H1 (cell line): ENCODE measurements around the gene PHRF1. TPM values are rescaled to one million over a fixed set of nuclear protein-coding genes. Genes with fewer than 3 reads are reported as not detected.

Experiments used
- CTCF ChIA-PET: fragments of 300-600 bp; sonication (Branson Sonifier 250); formaldehyde crosslinking; loops from one replicate; lab custom pipeline; 2021; ENCODE audit not compliant: partially characterized antibody; lab: Charles Lee
- POLR2A ChIA-PET: fragments of 300-600 bp; sonication (Branson Sonifier 250); formaldehyde crosslinking; loops from one replicate; lab custom pipeline; 2021; ENCODE audit warnings: inconsistent platforms; ENCODE audit not compliant: partially characterized antibody; lab: Charles Lee
- DNase-seq, 2 experiments: peaks; one replicate each; pipeline versions ENCODE4 v3.0.0 to v3.0.0-alpha.2; 2010 to 2022; ENCODE audit warnings: low spot score in 2 of 2, low read depth in 1 of 2, mixed read lengths in 1 of 2
- FAIRE-seq: peaks from 2 replicates; lab custom pipeline; 2011; peaks lifted over from hg19 to GRCh38; lab: Jason Lieb, UNC
- H2AFZ ChIP-seq: 2 replicates; pipeline ENCODE4 v1.8.1; 2012; ENCODE audit warnings: low read length, inconsistent platforms
- H2AK5ac ChIP-seq: 2 replicates; pipeline ENCODE4 v1.6.1; 2013; ENCODE audit warnings: low read depth, low read length
- H2BK120ac ChIP-seq: replicated peaks from 2 replicates; pipeline ENCODE3; 2013; ENCODE audit warnings: low read depth, low read length, inconsistent platforms
- H2BK12ac ChIP-seq: 2 replicates; pipeline ENCODE4 v1.6.1; 2013; ENCODE audit warnings: low read depth, low read length
- H2BK15ac ChIP-seq: 2 replicates; pipeline ENCODE4 v1.6.1; 2013; ENCODE audit warnings: low read length
- H2BK20ac ChIP-seq: 2 replicates; pipeline ENCODE4 v1.6.1; 2013; ENCODE audit warnings: low read length
- H2BK5ac ChIP-seq: 2 replicates; pipeline ENCODE4 v1.6.1; 2013; ENCODE audit warnings: low read depth, low read length
- H3K14ac ChIP-seq: 2 replicates; pipeline ENCODE4 v1.6.1; 2013; ENCODE audit warnings: inconsistent platforms; ENCODE audit not compliant: insufficient read length
- H3K18ac ChIP-seq: 2 replicates; pipeline ENCODE4 v1.6.1; 2013; ENCODE audit warnings: low read length; ENCODE audit errors: extremely low read depth
- H3K23ac ChIP-seq: 2 replicates; pipeline ENCODE4 v1.6.1; 2013; ENCODE audit warnings: inconsistent platforms; ENCODE audit not compliant: insufficient read length
- H3K23me2 ChIP-seq: 2 replicates; pipeline ENCODE4 v1.6.1; 2013; ENCODE audit warnings: low read depth, low read length
- H3K27ac ChIP-seq: 2 replicates; pipeline ENCODE4 v1.6.1; 2011; ENCODE audit warnings: low read depth, low read length, inconsistent platforms
- H3K27me3 ChIP-seq, 4 experiments: replicated peaks in 1 of 4; 1 replicate in 1 of 4; 2 replicates in 3 of 4; pipeline versions ENCODE4 v1.6.1 to v1.8.1; 2011 to 2013; ENCODE audit warnings: low read length in 3 of 4, mild to moderate bottlenecking in 3 of 4, inconsistent platforms in 2 of 4, mixed read lengths in 2 of 4, moderate library complexity in 1 of 4; ENCODE audit not compliant: control insufficient read depth in 3 of 4, insufficient read depth in 3 of 4; ENCODE audit errors: extremely low read depth in 1 of 4
- H3K36me3 ChIP-seq, 4 experiments: 2 replicates each; pipeline versions ENCODE4 v1.6.1 to v1.8.1; 2011 to 2013; ENCODE audit warnings: mild to moderate bottlenecking in 4 of 4, low read length in 3 of 4, moderate library complexity in 2 of 4, control low read depth in 1 of 4, inconsistent platforms in 1 of 4; ENCODE audit not compliant: insufficient read depth in 4 of 4, control insufficient read depth in 2 of 4
- H3K4ac ChIP-seq: replicated peaks from 2 replicates; pipeline ENCODE3; 2013; ENCODE audit warnings: low read length, low read depth, mixed read lengths, inconsistent platforms; ENCODE audit not compliant: insufficient read length
- H3K4me1 ChIP-seq, 4 experiments: replicated peaks in 1 of 4; 1 replicate in 1 of 4; 2 replicates in 3 of 4; pipeline versions ENCODE4 v1.6.1 to v1.8.1; 2011 to 2013; ENCODE audit warnings: low read length in 3 of 4, inconsistent platforms in 2 of 4, mixed read lengths in 1 of 4; ENCODE audit not compliant: insufficient read depth in 4 of 4, control insufficient read depth in 3 of 4
- H3K4me2 ChIP-seq, 2 experiments: 2 replicates each; pipeline versions ENCODE4 v1.6.1 to v1.8.1; 2011 to 2013; ENCODE audit warnings: low read depth in 2 of 2, low read length in 2 of 2, control low read depth in 1 of 2, inconsistent platforms in 1 of 2, mild to moderate bottlenecking in 1 of 2; ENCODE audit not compliant: insufficient read depth in 1 of 2
- H3K4me3 ChIP-seq, 4 experiments: fragments of 200-600, 300-600 bp in 1 of 4; sonication (generic), shearing (Covaris generic), sonication (Bioruptor Twin) in 1 of 4; 2 replicates each; pipeline versions ENCODE4 v1.5.1 to v1.8.1; 2011 to 2016; ENCODE audit warnings: low read length in 4 of 4, low read depth in 3 of 4, control low read depth in 2 of 4, inconsistent platforms in 2 of 4, mild to moderate bottlenecking in 2 of 4, mixed read lengths in 1 of 4, moderate library complexity in 1 of 4; ENCODE audit not compliant: insufficient read depth in 2 of 4; ENCODE audit errors: extremely low read depth in 1 of 4
- H3K56ac ChIP-seq: replicated peaks from 2 replicates; pipeline ENCODE3; 2013; ENCODE audit warnings: low read depth, mild to moderate bottlenecking, mixed read lengths, low read length, inconsistent platforms; ENCODE audit not compliant: insufficient read length
- H3K79me1 ChIP-seq: 2 replicates; pipeline ENCODE4 v1.6.1; 2013; ENCODE audit warnings: low read depth, low read length, control low read depth
- H3K79me2 ChIP-seq, 2 experiments: 2 replicates each; pipeline versions ENCODE4 v1.6.1 to v1.8.1; 2012 to 2013; ENCODE audit warnings: low read length in 2 of 2, mild to moderate bottlenecking in 2 of 2, inconsistent platforms in 1 of 2; ENCODE audit not compliant: insufficient read depth in 2 of 2, control insufficient read depth in 1 of 2
- H3K9ac ChIP-seq, 4 experiments: replicated peaks in 1 of 4; 1 replicate in 1 of 4; 2 replicates in 3 of 4; pipeline versions ENCODE4 v1.6.1 to v1.8.1; 2011 to 2013; ENCODE audit warnings: low read depth in 3 of 4, low read length in 3 of 4, control low read depth in 2 of 4, mild to moderate bottlenecking in 2 of 4, moderate library complexity in 2 of 4, inconsistent platforms in 1 of 4; ENCODE audit errors: extremely low read depth in 1 of 4
- H3K9me3 ChIP-seq, 2 experiments: 2 replicates each; pipeline versions ENCODE4 v1.6.1 to v1.8.1; 2012 to 2013; ENCODE audit warnings: mild to moderate bottlenecking in 2 of 2, moderate library complexity in 2 of 2, control low read depth in 1 of 2, inconsistent platforms in 1 of 2, low read depth in 1 of 2, low read length in 1 of 2, mixed read lengths in 1 of 2; ENCODE audit not compliant: insufficient read depth in 2 of 2
- H4K20me1 ChIP-seq, 2 experiments: replicated peaks in 1 of 2; 2 replicates each; pipeline versions ENCODE3 to v1.8.1; 2011 to 2013; ENCODE audit warnings: inconsistent platforms in 2 of 2, low read length in 2 of 2, mild to moderate bottlenecking in 1 of 2; ENCODE audit not compliant: insufficient read depth in 2 of 2, control insufficient read depth in 1 of 2
- H4K5ac ChIP-seq: 2 replicates; pipeline ENCODE4 v1.6.1; 2013; ENCODE audit warnings: low read length, low read depth, mixed read lengths, inconsistent platforms; ENCODE audit not compliant: insufficient read length
- H4K8ac ChIP-seq: 2 replicates; pipeline ENCODE4 v1.8.0; 2013; ENCODE audit warnings: mild to moderate bottlenecking, moderate library complexity, low read length, inconsistent platforms; ENCODE audit not compliant: insufficient read depth; ENCODE audit errors: extremely low read depth
- H4K91ac ChIP-seq: replicated peaks from 2 replicates; pipeline ENCODE3; 2013; ENCODE audit warnings: low read length, mixed read lengths, inconsistent platforms; ENCODE audit not compliant: insufficient read length
- BACH1 ChIP-seq: IDR thresholded peaks from 2 replicates; pipeline ENCODE4 v1.6.1; 2012; ENCODE audit warnings: low read length, improper control_type of control experiment
- CBX8 ChIP-seq: fragments of 300-800, 300-1000 bp; sonication (generic); IDR thresholded peaks from 2 replicates; pipeline ENCODE4 v1.7.1; 2016; ENCODE audit warnings: low read depth, low read length, borderline replicate concordance
- CHD1 ChIP-seq: IDR thresholded peaks from 2 replicates; pipeline ENCODE4 v1.6.1; 2012; ENCODE audit warnings: low read depth, low read length, improper control_type of control experiment
- CREB1 ChIP-seq: IDR thresholded peaks from 2 replicates; pipeline ENCODE4 v1.6.1; 2012; ENCODE audit warnings: inconsistent platforms
- HDAC2 ChIP-seq, 2 experiments: fragments of 300-600 bp in 1 of 2; sonication (generic) in 1 of 2; IDR thresholded peaks; 2 replicates each; pipeline ENCODE4 v1.6.1; 2011 to 2012; ENCODE audit warnings: low read depth in 2 of 2, low read length in 2 of 2, mild to moderate bottlenecking in 2 of 2, moderate library complexity in 2 of 2, borderline replicate concordance in 1 of 2, inconsistent platforms in 1 of 2
- JUND ChIP-seq: IDR thresholded peaks from 2 replicates; pipeline ENCODE4 v1.6.1; 2011; ENCODE audit warnings: mild to moderate bottlenecking, improper control_type of control experiment, low read length
- KDM4A ChIP-seq: IDR thresholded peaks from one replicate; pipeline ENCODE4 v1.7.1; 2012; ENCODE audit warnings: low read depth, mild to moderate bottlenecking, moderate library complexity, low read length, inconsistent platforms; ENCODE audit not compliant: severe bottlenecking
- PHF8 ChIP-seq: fragments of 200-600 bp; sonication (generic); conservative IDR thresholded peaks from 2 replicates; pipeline ENCODE4 v1.7.1; 2012; ENCODE audit warnings: low read depth, mild to moderate bottlenecking, inconsistent platforms, low read length, moderate library complexity
- SP1 ChIP-seq: IDR thresholded peaks from 2 replicates; pipeline ENCODE4 v1.6.1; 2011; ENCODE audit warnings: low read depth, low read length
- TAF7 ChIP-seq: optimal IDR thresholded peaks from 2 replicates; pipeline ENCODE3; 2011; ENCODE audit warnings: low read depth, mild to moderate bottlenecking, inconsistent platforms, low read length, moderate library complexity, borderline replicate concordance
- WGBS, 2 experiments: shearing (Covaris generic) in 1 of 2; methylation state at CpG; one replicate each; pipeline versions ENCODE4 v1.1.6 to v1.1.7; 2013 to 2015; ENCODE audit warnings: low lambda C conversion rate in 2 of 2, mixed read lengths in 2 of 2, inconsistent platforms in 1 of 2, low coverage in 1 of 2, missing lambda C conversion rate in 1 of 2; ENCODE audit not compliant: insufficient replicate concordance in 2 of 2, insufficient coverage in 1 of 2, insufficient read length in 1 of 2; ENCODE audit errors: extremely low coverage in 1 of 2, missing lambda C conversion rate in 1 of 2; 5-methylcytosine and 5-hydroxymethylcytosine counted together
- polyA plus RNA-seq, 7 experiments: library from polyadenylated mRNA; depleted of rRNA in 3 of 7; stranded (reverse) in 5 of 7; unstranded in 2 of 7; fragments of >200 nt in 5 of 7; fragments of 200-250 nt in 2 of 7; gene quantifications; 1 replicate in 5 of 7; 2 replicates in 1 of 7; 4 replicates in 1 of 7; pipeline versions ENCODE4 v1.2.1 to v1.2.3, GENCODE V29; 2011 to 2013; ENCODE audit warnings: missing spikeins in 2 of 7, mixed read lengths in 2 of 7
- total RNA-seq: library from RNA; stranded (reverse); fragmentation: NEBNext Ultra II Directional; extraction: Animal tissue kit (Norgen Biotek cat#: 25700); gene quantifications from 2 replicates; pipeline ENCODE4 v1.2.1, GENCODE V29; 2021

The PHRF1 gene
- total and polyA plus RNA-seq, 2 of the 8 experiments (the other 6 are each of a cell fraction or from before 2014, with no cell fraction given): 13.4 to 37.3 TPM

- POLR2A ChIA-PET: interaction anchor here (0.6 to 2.0 kb wide), 7 partner anchors 7 to 978 kb away, joined by 3 to 13 read pairs (median 6); partner anchors contain the start of genes LMNTD2 and PNPLA2
- DNase-seq: peak; percentile 67 to 95
- TF ChIP-seq PHF8 (peak; percentile 59), TAF7 (no peak), CHD1 (peak; percentile 69; the same call in 1 of the 2 replicates), CBX8 (no peak), SP1 (peak; percentile 63; the same call in 1 of the 2 replicates), CREB1 (peak; percentile 74; the same call in 1 of the 2 replicates), JUND (peak; percentile 66; the same call in 1 of the 2 replicates), BACH1 (peak; percentile 77), KDM4A (peak; percentile 68), HDAC2 (IDR thresholded peaks at IDR 0.05; ENCODE audit: borderline replicate concordance in 1 of 2, low read depth in 2 of 2, low read length in 2 of 2) (0 out of 4 replicates have a peak, but pooled peaks of 1 of the 2 experiments have one; percentile 72)
Measured at GRCh38 chr11:568306-569157, 7.7 kb upstream of the PHRF1 start.

More at GRCh38 chr11:568306-569157, 7.7 kb upstream of the PHRF1 start:
- Histone ChIP-seq H4K20me1 (peaks cover 2 to 23% of the 10 kb centered on the region in 2 experiments), H3K23me2 (peaks cover 4% of the 10 kb centered on the region; the same call in 1 of the 2 replicates), H3K9me3 (no peaks in the 10 kb centered on the region), H2BK12ac (no peak overlapping the region), H3K9ac (peak overlapping the region in 1 of 4 experiments; percentile 22; a peak in 2 of 7 replicates), H4K91ac (no peak overlapping the region), H3K36me3 (peaks cover 0 to 5% (median 1%) of the 10 kb centered on the region in 4 experiments; a peak in 4 of 8 replicates), H4K5ac (no peak overlapping the region), H3K79me1 (peaks cover 6% of the 10 kb centered on the region; the same call in 1 of the 2 replicates), H3K4me3 (peak overlapping the region; percentile 43 to 67 (median 52)), H2AFZ (no peak overlapping the region), H2BK15ac (no peak overlapping the region; the same call in 1 of the 2 replicates), H2BK20ac (no peak overlapping the region), H3K4ac (no peak overlapping the region), H3K18ac (peak overlapping the region; percentile 71), H2AK5ac (no peak overlapping the region), H3K79me2 (no peaks in the 10 kb centered on the region), H2BK120ac (no peak overlapping the region), H2BK5ac (no peak overlapping the region), H3K27me3 (peaks cover 0 to 3% (median 1%) of the 10 kb centered on the region in 4 experiments; a peak in 3 of 7 replicates), H3K4me2 (peak overlapping the region; percentile 75 to 93), H3K4me1 (peaks cover 2 to 22% (median 11%) of the 10 kb centered on the region in 4 experiments; a peak in 6 of 7 replicates), H3K23ac (no peak overlapping the region), H3K56ac (peak overlapping the region; percentile 59), H3K14ac (no peak overlapping the region), H4K8ac (peak overlapping the region; percentile 45), H3K27ac (no peak overlapping the region)
- CTCF ChIA-PET: interaction anchor here (0.5 to 1.8 kb wide), 2 partner anchors 60 to 159 kb away, joined by 3 to 6 read pairs; no protein-coding TSS in a partner anchor
- WGBS, 2 experiments: 9% methylated on average over 23 of the region's 123 CpGs; no CpG with 5 or more reads in 1 of the 2 experiments
- no peak for FAIRE-seq
